Stimulated activated naive CD8-positive, alpha-beta T cell treated with anti-CD3 and anti-CD28 coated beads, Interleukin-15, Interleukin-2, amounts not matched to agents 100 ng/mL and 50 ng/mL, for 24 hours (primary cell): ENCODE measurements around the gene MAFG.

Experiments
- H3K27ac Mint-ChIP-seq: one replicate; pipeline ENCODE4 v1.8.0; 2021; ENCODE audit warnings: mild to moderate bottlenecking, mixed read lengths
- H3K27me3 Mint-ChIP-seq: one replicate; pipeline ENCODE4 v1.8.0; 2021; ENCODE audit warnings: mixed read lengths
- H3K36me3 Mint-ChIP-seq: one replicate; pipeline ENCODE4 v1.8.0; 2021; ENCODE audit warnings: low read depth, mixed read lengths
- H3K4me1 Mint-ChIP-seq: one replicate; pipeline ENCODE4 v1.8.0; 2021; ENCODE audit warnings: low read depth, mixed read lengths
- H3K4me3 Mint-ChIP-seq: one replicate; pipeline ENCODE4 v1.8.0; 2021; ENCODE audit warnings: mild to moderate bottlenecking, mixed read lengths
- H3K9me3 Mint-ChIP-seq: one replicate; pipeline ENCODE4 v1.8.0; 2021; ENCODE audit warnings: mixed read lengths

Gene MAFG

DNA sequence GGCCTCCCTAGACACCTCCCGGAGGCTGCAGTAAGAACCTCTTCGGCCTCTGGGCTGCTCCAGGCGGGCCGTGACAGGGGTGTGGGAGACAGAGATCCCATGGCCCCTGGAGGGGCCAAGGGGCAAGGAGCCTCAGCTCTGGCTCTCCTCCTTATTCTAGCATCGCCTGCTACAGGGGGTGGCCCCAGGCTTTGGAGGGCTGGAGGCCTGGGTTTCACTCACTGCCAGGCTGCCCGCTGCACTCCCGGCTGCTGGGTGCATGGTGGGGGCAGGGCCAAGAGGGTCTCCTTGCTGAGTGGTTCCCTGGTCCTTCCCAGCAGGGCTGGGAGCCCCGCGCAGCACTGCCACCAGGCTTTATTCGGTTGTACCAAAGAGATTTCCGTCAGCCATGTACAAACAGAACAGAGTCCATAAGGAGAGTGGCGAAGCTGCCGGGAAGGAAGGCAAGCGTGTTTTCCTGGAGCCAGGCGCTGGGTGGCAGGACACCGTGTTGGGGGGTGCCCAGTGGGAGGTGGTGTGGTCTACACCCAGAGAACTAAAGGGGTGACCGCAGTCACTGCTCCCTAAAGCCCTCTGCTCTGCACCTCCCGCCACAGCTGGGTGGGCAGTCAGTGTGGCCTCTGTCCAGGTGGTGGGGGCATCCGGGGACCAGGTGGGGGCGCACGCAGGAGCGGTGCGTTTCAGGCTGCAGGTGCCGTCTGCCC is 23.5 kb downstream of the MAFG start:
- Mint-ChIP-seq H3K9me3 (no peaks in the 10 kb centered on the region), H3K4me1 (peaks cover 9% of the 10 kb centered on the region), H3K36me3 (peaks cover 7% of the 10 kb centered on the region), H3K4me3 (no peak overlapping the region), H3K27me3 (peaks cover 9% of the 10 kb centered on the region), H3K27ac (no peak overlapping the region)

DNA sequence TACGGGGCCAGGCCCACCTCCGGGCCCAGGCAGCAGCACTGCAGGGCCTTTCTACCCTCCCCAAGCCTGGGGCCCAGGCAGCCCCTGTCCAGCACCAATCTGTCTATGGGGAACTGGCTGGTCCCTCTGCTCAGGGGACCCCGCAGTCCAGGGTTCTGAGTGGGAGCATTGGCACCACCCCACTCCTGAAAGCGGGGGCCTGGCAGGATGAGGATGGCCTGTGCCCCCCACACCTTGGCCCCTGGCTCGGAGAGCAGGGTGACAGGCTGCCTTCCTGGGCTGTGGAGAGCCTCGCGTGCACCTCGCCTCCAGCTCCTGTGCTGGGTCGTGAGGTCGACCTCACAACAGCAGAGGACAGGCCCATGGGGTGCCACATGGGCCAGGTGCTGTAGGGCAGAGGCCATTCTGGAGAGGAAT is 24.1 kb downstream of the MAFG start:
- Mint-ChIP-seq H3K36me3 (peaks cover 8% of the 10 kb centered on the region), H3K27me3 (peaks cover 9% of the 10 kb centered on the region), H3K4me3 (no peak overlapping the region), H3K27ac (no peak overlapping the region), H3K9me3 (no peaks in the 10 kb centered on the region), H3K4me1 (peaks cover 9% of the 10 kb centered on the region)

DNA sequence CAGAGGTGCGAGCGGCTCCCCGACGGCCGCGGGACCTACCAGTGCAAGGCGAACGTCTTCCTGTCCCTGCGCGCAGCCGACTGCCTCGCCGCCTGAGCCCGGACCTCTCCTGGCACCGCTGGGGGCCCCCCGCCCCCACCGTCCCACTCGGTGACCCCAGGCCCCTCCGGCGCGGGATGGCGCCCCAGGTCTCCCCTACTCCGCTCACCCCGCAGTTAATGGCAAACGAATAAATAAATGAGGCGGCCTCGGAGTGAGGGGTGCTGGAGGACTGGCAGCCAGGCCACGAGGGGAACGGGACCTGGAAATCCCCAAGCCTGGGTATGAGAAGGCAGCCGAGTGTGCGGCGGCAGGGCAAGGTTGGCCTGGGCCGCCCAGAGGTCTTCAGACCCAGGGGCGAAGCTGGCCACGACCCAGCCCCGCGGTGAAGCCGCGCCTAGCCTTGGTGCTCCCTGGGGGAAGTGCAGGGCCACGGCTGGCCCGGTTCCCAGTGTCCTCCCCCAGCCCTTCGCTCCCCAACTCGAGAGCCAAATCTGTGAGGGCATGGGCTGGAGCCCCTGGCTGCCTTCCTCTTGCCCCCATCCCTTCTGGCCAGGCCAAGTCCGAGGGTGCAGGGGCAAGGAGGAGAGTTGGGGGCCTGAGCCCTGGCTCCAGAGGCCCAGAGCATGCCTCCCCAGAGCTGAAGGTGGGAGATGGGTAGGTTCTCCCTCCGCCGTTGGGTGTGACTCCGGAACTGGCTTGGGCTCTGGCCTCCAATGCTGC is 24.7 kb downstream of the MAFG start:
- Mint-ChIP-seq H3K4me3 (no peak overlapping the region), H3K4me1 (peaks cover 9% of the 10 kb centered on the region), H3K27ac (no peak overlapping the region), H3K27me3 (peaks cover 9% of the 10 kb centered on the region), H3K9me3 (no peaks in the 10 kb centered on the region), H3K36me3 (peaks cover 14% of the 10 kb centered on the region)

DNA sequence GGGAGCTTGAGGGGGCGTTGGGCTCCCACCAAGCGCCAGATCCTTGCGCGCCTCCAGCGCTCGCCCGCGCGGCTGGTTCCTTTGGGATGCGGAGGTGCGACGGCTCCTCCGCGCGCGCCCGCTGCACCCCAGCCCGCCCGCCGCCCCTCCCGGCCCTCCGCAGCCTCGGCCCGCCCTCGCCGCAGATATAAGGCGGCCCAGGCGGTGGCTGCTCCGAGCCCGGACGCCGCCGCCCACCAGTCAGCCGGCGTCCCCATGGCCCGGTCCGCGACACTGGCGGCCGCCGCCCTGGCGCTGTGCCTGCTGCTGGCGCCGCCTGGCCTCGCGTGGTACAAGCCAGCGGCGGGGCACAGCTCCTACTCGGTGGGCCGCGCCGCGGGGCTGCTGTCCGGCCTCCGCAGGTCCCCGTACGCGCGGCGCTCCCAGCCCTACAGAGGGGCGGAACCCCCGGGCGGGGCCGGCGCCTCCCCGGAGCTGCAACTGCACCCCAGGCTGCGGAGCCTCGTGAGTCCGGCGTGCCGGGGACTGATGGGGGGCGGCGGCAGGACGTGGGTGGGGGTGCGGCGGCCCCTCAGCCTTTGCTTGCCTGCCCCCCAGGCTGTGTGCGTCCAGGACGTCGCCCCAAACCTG is 25.4 kb downstream of the MAFG start, which contains the start of gene NPB:
Gene NPB, plus strand, starts transcription at position 216 of the 630 bp plus-strand sequence. Its CDS starts 40 bp downstream, at position 256.
- Mint-ChIP-seq H3K9me3 (no peaks in the 10 kb centered on the region), H3K27ac (no peak within 1 kb of the TSS), H3K36me3 (peaks cover 16% of the 10 kb centered on the region), H3K4me3 (no peak within 1 kb of the TSS), H3K4me1 (peaks cover 9% of the 10 kb centered on the region), H3K27me3 (peaks cover 9% of the 10 kb centered on the region)

DNA sequence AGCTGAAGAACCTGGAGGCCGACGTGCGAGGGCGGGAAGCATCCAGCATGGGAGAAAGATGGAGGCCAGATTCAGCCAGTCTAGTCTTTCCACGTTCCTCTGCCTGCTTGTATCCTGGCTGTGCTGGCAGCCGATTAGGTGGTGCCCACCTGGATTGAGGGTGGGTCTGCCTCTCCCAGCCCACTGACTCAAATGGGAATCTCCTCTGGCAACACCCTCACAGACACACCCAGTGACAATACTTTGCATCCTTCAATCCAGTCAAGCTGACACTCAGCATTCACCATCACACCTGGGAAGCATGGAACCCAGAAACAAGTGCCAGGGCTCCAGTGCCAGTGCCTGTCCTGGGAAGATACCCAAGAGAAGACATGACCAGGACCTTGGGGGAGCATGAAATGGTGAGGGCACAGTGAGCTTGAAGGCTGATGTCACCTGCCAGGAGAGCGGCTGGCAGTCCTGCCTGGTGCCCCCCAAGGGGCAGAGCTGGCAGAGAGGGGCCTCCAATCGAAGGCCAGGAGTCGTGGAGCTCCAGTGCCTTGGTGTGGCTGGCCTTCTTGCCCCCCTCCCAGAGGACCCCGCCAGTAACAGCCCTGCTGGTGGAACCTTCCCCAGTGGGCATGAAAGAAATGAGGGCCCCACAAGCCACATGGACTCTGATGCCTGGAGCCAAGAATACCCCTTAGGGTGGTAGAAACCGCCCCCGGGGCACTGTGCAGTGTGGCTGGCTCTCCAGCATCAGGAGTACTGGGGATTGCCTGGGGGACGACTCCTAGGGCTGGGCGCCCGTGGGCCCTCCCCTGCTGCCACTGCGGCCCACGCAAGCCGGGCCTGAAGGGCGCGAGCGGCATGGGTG is 26.1 kb downstream of the MAFG start:
- no peak overlapping the region for H3K4me3 Mint-ChIP-seq
- peaks cover 16% of the 10 kb centered on the region for H3K36me3 Mint-ChIP-seq
- H3K4me1 Mint-ChIP-seq: peaks cover 9% of the 10 kb centered on the region
- peaks cover 9% of the 10 kb centered on the region for H3K27me3 Mint-ChIP-seq
- H3K9me3 Mint-ChIP-seq: no peaks in the 10 kb centered on the region
- H3K27ac Mint-ChIP-seq: no peak overlapping the region

DNA sequence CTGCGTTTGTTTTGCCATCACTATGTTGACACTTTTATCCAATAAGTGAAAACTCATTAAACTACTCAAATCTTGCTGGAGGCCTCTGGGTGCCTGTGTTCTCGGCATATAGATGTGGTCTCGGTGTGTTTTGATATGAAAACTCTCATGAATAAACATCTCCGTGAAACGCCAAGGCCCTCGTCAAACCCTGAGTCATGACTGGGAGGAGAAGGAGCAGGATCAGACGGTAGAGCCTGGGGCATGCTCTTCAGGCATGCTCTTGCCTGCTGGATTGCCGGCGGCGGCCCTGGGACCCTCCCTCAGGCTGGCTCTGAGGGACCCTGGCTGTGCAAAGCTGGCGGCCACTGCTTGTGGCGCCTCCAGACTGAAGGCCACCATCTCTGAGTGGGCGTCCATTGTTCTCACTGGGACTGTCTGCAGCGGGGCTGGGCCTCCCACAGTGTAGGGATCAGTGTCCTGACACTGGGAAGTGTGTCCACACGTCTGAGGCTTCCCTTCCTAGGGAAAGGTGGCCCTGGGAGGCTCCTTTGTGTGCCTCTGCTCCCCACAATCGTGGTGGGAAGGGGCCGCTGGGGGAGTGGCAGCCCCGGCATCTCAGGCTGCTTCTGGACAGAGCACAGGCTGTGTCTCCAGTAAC is 27.2 kb downstream of the MAFG start:
- Mint-ChIP-seq H3K9me3 (no peaks in the 10 kb centered on the region), H3K4me3 (no peak overlapping the region), H3K27me3 (peaks cover 9% of the 10 kb centered on the region), H3K27ac (no peak overlapping the region), H3K36me3 (peaks cover 18% of the 10 kb centered on the region), H3K4me1 (peaks cover 9% of the 10 kb centered on the region)

DNA sequence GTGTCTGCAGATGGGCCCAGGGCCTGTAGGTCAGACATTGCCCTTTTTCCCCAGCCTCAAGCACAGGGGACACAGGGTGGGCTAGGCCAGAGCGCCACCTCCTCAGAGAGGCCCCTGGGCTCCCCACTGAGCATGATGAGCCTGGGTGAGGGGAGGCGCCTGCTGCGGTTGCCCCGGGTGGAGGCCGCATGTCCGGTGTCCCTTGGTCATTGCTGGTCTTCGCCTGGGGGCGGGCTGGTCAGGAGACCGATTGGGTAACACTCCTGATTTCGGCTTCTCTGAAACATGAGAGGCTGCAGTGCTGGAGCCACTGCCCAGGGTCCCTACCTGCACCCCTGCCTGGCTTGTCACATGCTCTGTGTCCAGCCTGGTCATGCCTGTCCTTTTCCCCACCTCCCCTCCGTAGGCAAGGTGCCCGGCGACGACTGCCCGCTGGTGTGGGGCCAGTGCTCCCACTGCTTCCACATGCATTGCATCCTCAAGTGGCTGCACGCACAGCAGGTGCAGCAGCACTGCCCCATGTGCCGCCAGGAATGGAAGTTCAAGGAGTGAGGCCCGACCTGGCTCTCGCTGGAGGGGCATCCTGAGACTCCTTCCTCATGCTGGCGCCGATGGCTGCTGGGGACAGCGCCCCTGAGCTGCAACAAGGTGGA is 27.9 kb downstream of the MAFG start:
- Mint-ChIP-seq H3K9me3 (no peaks in the 10 kb centered on the region), H3K4me3 (no peak overlapping the region), H3K27me3 (peaks cover 9% of the 10 kb centered on the region), H3K27ac (no peak overlapping the region), H3K4me1 (peaks cover 9% of the 10 kb centered on the region), H3K36me3 (peaks cover 21% of the 10 kb centered on the region)

DNA sequence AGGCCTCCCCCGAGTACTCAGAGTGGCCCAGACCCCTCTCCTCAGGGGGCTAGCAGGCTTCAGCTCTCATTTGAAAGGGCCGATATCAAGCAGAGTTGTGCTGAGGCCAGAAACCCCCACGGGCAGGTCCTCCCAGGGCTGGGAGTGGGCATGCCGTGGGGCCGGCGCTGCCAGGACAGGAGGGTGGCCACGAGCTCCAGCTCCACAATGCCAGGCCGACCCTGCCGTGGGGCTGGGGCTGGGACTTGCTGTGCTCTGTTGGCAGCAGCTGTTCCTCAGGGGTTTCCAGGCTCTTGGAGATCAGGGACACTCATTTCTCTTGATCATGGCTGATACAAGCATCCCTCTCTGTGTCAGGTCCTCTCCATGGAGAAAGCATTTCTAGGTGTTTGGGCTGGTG is 28.6 kb downstream of the MAFG start:
- H3K27ac Mint-ChIP-seq: no peak overlapping the region
- no peak overlapping the region for H3K4me3 Mint-ChIP-seq
- no peaks in the 10 kb centered on the region for H3K9me3 Mint-ChIP-seq
- H3K27me3 Mint-ChIP-seq: peaks cover 9% of the 10 kb centered on the region
- peaks cover 9% of the 10 kb centered on the region for H3K4me1 Mint-ChIP-seq
- H3K36me3 Mint-ChIP-seq: peaks cover 21% of the 10 kb centered on the region

DNA sequence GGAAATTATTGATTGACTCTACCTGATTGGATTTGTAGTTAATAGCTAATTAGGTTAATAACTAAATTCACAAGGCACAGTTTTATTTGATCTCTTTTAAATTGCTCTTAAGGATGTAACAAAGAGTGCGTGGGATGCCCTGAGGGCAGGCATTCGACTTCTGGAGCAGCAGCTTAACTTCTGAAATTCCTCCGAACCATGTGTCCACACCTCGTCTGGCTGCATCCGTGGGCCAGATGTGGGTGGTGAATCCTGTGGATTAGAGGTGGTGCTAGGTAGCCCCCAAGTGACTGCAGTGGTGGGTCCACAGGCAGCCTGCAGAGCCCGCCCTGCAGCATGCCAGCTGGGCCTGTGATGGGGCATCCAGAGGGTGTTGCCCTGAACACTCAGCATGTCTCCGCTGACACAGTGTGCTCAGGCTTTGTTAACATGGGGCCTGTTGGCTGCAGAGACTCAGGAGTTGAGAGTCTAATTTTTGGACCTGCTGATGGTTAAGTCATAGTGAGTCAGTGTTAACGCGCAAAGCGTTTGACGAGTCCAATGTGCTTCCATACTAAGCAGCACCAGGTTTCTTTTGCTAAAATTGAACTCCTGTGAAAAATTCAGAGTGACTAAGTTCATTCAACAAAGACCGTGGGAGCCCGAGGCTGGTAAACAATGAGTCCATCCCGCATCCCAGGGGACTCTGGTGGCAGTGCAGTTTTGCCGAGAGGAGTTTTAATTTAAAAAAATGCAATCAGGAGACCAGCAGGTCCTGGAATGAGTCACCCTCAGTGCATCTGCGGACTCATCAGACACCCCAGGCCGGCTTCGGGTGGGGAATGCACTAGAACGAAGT is 29.3 kb downstream of the MAFG start:
- H3K4me3 Mint-ChIP-seq: no peak overlapping the region
- H3K9me3 Mint-ChIP-seq: no peaks in the 10 kb centered on the region
- peaks cover 21% of the 10 kb centered on the region for H3K36me3 Mint-ChIP-seq
- H3K27ac Mint-ChIP-seq: no peak overlapping the region
- peaks cover 9% of the 10 kb centered on the region for H3K27me3 Mint-ChIP-seq
- peaks cover 9% of the 10 kb centered on the region for H3K4me1 Mint-ChIP-seq

DNA sequence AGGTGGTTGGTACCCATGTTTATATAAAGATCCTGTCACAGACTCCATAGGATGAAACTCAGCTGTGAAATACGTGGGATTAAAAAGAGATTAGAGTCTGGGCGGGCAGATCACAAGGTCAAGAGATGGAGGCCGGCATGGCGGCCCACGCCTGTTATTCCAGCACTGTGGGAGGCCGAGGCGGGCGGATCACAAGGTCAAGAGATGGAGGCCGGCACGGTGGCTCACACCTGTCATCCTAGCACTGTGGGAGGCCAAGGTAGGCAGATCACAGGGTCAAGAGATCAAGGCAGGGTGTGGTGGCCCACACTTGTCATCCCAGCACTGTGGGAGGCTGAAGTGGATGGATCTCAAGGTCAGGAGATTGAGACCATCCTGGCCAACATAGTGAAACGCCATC is 32.1 kb downstream of the MAFG start:
- Mint-ChIP-seq H3K27me3 (no peaks in the 10 kb centered on the region), H3K4me1 (peaks cover 6% of the 10 kb centered on the region), H3K4me3 (no peak overlapping the region), H3K27ac (no peak overlapping the region), H3K36me3 (peaks cover 29% of the 10 kb centered on the region), H3K9me3 (no peaks in the 10 kb centered on the region)

DNA sequence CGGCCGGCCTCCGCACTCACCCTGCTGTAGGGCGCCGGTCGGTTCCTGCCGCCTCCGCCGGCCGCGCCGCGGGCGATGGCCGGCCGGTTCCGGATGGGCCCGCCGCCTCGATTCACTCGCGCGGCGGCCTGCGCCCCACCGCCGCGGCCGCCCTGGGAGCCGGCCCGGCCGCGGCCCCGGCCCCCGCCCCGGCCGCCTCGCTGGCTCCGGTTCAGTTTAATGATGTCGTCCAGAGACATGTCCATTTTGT is 36.3 kb downstream of the MAFG start:
- Mint-ChIP-seq H3K4me3 (peak overlapping the region; percentile 92), H3K27ac (peak overlapping the region; percentile 98), H3K27me3 (no peaks in the 10 kb centered on the region), H3K36me3 (peaks cover 46% of the 10 kb centered on the region), H3K9me3 (no peaks in the 10 kb centered on the region), H3K4me1 (peaks cover 33% of the 10 kb centered on the region)

DNA sequence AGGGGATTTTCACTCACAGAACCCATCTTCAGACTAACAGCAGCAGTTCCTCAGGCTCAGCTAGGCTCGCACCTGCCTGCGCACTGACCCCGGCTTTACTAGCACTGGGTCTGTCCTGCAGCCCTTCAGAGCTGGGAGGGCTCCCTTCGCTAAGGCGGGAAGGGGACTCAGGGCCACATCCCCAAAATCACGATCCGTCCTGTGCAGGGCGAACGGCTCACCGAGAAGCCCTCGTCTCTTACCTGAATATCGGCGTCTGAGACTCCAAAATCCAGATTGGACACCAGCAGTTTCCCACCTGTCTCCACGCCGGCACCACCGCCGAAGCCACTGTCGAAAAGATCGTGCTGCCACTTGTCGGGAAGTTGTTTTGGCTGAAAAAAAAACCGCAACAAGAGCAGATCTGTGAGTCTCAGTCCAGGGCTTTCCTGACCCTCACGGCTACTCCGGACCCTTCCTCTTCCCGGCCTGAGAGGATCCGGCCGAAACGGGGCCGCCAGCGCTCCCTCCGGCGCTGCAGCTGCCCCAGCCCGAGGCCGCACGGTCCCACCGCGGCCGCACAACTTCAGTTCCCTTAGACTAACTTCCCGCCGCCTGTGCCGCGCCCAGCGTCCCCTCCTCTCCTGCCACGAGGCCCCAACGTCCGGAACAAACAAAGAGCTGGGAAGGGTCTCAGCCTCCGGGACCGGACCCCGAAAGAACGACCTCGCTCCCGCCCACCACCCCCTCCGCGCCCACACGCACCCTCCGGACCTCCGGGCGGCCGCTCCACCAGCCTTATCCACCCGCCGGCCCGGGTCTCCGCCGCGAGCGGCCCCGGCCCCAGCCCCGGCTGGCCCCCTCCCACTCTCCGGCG is 36.9 kb downstream of the MAFG start:
- H3K4me3 Mint-ChIP-seq: peak overlapping the region; percentile 90
- H3K9me3 Mint-ChIP-seq: no peaks in the 10 kb centered on the region
- H3K27ac Mint-ChIP-seq: peak overlapping the region; percentile 93
- peaks cover 51% of the 10 kb centered on the region for H3K36me3 Mint-ChIP-seq
- H3K4me1 Mint-ChIP-seq: peaks cover 33% of the 10 kb centered on the region
- H3K27me3 Mint-ChIP-seq: no peaks in the 10 kb centered on the region

DNA sequence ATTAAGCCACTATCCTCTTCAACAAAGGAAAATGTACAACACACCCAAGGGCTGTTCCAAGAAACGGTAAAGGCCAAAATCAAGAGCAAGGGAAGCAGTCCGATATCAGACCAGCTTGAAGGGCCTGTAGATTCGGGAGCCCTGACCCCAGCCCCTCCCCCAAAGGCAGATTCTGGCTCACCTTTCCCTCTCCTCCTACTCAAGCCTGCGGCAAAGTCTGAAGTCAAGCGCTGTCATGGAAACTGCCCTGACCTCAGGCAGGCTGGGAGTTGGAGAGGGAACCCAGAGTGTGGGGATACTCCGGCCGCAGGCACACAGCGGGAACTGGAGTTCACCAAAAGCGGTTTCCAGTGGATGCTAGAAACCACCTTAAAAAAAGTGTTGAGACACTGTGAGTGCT is 37.9 kb downstream of the MAFG start:
- peak overlapping the region; percentile 90 for H3K4me3 Mint-ChIP-seq
- H3K4me1 Mint-ChIP-seq: peaks cover 33% of the 10 kb centered on the region
- H3K36me3 Mint-ChIP-seq: peaks cover 57% of the 10 kb centered on the region
- H3K9me3 Mint-ChIP-seq: no peaks in the 10 kb centered on the region
- H3K27ac Mint-ChIP-seq: peak overlapping the region; percentile 93
- no peaks in the 10 kb centered on the region for H3K27me3 Mint-ChIP-seq
